Measurements from ENCODE around the gene RBBP6. TPM values are rescaled to one million over a fixed set of nuclear protein-coding genes. Genes with fewer than 3 reads are reported as not detected.

Gene RBBP6
- total RNA-seq, 1 donor from 2014 or later, result 85.3 TPM

DNA sequence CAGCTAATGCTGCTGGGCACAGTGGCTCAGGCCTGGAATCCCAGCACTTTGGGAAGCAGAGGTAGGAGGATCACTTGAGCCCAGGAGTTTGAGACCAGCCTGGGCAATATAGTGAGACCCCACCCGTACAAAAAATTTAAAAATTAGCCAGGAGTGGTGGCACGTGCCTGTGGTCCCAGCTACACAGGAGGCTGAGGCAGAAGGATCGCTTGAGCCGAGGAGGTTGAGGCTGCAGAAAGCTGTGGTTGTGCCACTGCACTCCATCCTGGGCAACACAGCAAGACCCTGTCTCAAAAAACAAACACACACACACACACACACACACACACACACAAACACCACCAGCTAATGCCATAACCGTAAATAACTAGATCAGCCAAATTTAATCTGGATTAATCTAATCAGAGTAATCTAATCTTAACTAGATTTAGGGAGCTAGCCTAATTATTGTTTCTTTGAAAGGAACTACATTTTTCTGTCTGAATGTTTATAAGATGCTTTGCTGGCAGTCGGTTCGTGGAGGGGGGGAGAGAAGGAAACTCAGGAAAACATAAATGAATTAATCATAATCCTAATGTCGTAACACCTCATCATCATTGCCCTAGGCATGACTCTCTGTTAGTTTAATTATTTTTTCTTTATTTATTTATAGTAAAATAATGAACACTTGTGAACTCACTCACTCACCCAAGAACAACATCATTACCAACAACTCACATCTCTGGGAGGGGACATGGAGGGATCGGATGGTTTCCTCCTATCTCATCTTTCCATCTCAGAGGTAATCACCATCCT lies 12.5 kb upstream of the RBBP6 start:
- ATAC-seq (ENCODE audit: low read depth), result no peak
- Mint-ChIP-seq H3K4me1 (no peaks in the 10 kb centered on the region), H3K9me3 (no peaks in the 10 kb centered on the region), H3K27me3 (peaks cover 3% of the 10 kb centered on the region), H3K36me3 (ENCODE audit: low read depth) (no peaks in the 10 kb centered on the region), H3K4me3 (no peak overlapping the region), H3K27ac (no peak overlapping the region)
- CTCF ChIA-PET, result interaction anchor here (0.6 to 1.3 kb wide), 2 partner anchors 10 to 13 kb away, joined by 3 to 4 read pairs; no protein-coding TSS in a partner anchor
- no peak for DNase-seq
- intact Hi-C loops (cut with micrococcal nuclease), result no loop called here
- POLR2A ChIA-PET, result no interaction called here
- TF ChIP-seq, protein P1, sequence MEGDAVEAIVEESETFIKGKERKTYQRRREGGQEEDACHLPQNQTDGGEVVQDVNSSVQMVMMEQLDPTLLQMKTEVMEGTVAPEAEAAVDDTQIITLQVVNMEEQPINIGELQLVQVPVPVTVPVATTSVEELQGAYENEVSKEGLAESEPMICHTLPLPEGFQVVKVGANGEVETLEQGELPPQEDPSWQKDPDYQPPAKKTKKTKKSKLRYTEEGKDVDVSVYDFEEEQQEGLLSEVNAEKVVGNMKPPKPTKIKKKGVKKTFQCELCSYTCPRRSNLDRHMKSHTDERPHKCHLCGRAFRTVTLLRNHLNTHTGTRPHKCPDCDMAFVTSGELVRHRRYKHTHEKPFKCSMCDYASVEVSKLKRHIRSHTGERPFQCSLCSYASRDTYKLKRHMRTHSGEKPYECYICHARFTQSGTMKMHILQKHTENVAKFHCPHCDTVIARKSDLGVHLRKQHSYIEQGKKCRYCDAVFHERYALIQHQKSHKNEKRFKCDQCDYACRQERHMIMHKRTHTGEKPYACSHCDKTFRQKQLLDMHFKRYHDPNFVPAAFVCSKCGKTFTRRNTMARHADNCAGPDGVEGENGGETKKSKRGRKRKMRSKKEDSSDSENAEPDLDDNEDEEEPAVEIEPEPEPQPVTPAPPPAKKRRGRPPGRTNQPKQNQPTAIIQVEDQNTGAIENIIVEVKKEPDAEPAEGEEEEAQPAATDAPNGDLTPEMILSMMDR (IDR thresholded peaks at IDR 0.05), result no peak

DNA sequence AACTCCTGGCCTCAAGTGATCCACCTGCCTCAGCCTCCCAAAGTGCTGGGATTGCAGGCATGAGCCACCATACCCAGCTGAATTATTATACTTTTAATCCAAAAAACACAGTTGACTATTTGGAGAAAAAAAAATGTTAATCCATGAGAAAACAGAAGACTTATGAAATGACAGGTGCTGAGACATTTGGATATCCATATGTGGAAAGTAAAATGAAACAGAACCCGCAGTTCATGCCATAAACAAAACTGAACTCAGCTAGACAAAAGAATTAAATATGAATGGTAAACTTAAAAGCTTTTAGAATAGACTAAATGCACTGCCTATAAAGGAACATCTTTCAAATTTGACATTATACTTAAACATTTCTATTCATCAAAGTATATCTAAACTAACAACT lies 8.2 kb upstream of the RBBP6 start:
- Mint-ChIP-seq H3K4me1 (no peaks in the 10 kb centered on the region), H3K4me3 (no peak overlapping the region), H3K36me3 (ENCODE audit: low read depth) (no peaks in the 10 kb centered on the region), H3K9me3 (no peaks in the 10 kb centered on the region), H3K27me3 (peaks cover 3% of the 10 kb centered on the region), H3K27ac (no peak overlapping the region)
- DNase-seq (no peak), ATAC-seq (ENCODE audit: low read depth) (no peak)
- intact Hi-C loops (cut with micrococcal nuclease), result no loop called here
- TF ChIP-seq, protein P1 (IDR thresholded peaks at IDR 0.05), result no peak
- POLR2A ChIA-PET, result no interaction called here
- CTCF ChIA-PET, result no interaction called here

DNA sequence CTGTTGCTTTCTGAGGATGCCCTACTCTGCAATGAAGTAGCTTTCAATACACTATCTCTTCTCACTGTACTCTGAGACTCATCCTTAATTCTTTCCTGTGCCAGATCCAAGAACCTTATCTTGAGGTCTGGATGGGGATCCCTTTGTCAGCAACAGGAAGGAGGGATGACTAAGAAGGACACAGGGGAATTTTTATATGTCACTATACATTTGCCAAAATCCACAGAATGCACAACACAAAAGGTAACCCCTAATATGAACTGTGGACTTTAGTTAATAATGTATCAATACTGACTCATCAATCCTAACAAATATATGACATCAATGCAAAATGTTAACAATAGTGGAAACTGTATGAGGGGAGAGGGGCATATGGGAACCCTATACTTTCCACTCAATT lies 4.7 kb upstream of the RBBP6 start:
- CTCF ChIA-PET, result interaction anchor here (0.6 to 2.1 kb wide), 2 partner anchors 30 to 372 kb away, joined by 4 to 5 read pairs; no protein-coding TSS in a partner anchor
- no peaks in the 10 kb centered on the region for H3K27me3 Mint-ChIP-seq
- H3K4me1 Mint-ChIP-seq, result peaks cover 5% of the 10 kb centered on the region
- H3K27ac Mint-ChIP-seq, result no peak overlapping the region
- TF ChIP-seq, protein P1 (IDR thresholded peaks at IDR 0.05), result no peak
- ATAC-seq (ENCODE audit: low read depth) (no peak), DNase-seq (no peak)
- H3K36me3 Mint-ChIP-seq (ENCODE audit: low read depth), result peaks cover 4% of the 10 kb centered on the region
- H3K4me3 Mint-ChIP-seq, result no peak overlapping the region
- POLR2A ChIA-PET, result no interaction called here
- no peaks in the 10 kb centered on the region for H3K9me3 Mint-ChIP-seq
- intact Hi-C loops (cut with micrococcal nuclease), result no loop called here

DNA sequence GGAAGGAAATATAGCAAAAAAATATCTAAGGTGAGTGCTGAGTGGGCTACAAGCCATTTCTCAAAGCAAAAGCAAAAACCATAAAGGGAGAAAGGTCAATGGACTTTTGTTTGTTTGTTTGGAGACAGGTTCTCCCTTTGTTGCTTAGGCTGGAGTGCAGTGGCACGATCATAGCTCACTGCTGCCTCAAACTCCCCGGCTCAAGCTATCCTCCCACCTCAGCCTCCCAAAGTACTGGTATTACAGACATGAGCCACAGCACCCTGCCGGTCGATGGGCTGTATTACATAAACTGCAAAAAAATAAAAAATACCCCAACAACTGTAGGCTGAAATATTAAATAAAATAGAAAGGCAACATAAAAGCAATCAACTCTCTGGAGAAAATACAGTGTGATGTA lies 3.5 kb upstream of the RBBP6 start:
- Mint-ChIP-seq H3K27ac (no peak overlapping the region), H3K36me3 (ENCODE audit: low read depth) (peaks cover 11% of the 10 kb centered on the region), H3K4me1 (peaks cover 9% of the 10 kb centered on the region), H3K9me3 (no peaks in the 10 kb centered on the region), H3K27me3 (no peaks in the 10 kb centered on the region), H3K4me3 (no peak overlapping the region)
- ATAC-seq (ENCODE audit: low read depth) (no peak), DNase-seq (no peak)
- ChIA-PET POLR2A (no interaction called here), CTCF (no interaction called here)
- intact Hi-C loops (cut with micrococcal nuclease), result no loop called here
- TF ChIP-seq, protein P1 (IDR thresholded peaks at IDR 0.05), result no peak

DNA sequence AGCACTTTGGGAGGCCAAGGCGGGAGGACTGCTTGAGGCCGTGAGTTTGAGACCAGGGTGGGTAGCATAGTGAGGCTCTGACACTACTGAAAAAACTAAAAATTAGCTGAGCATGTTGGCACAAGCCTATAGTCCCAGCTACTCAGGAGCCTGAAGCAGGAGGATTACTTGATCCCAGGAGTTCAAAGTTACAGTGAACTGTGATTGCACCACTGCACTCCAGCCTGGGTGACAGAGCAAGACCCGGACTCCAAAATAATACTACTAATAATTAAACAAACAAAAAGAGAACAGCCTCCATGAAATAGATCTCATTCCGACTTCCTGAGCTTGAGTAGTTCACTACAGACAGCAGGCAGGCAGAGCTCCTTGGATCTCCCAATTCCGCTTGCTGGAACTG lies 2.7 kb upstream of the RBBP6 start:
- TF ChIP-seq, protein P1 (IDR thresholded peaks at IDR 0.05), result no peak
- Mint-ChIP-seq H3K27ac (no peak overlapping the region), H3K4me1 (peaks cover 17% of the 10 kb centered on the region), H3K27me3 (no peaks in the 10 kb centered on the region), H3K36me3 (ENCODE audit: low read depth) (peaks cover 18% of the 10 kb centered on the region), H3K4me3 (no peak overlapping the region), H3K9me3 (no peaks in the 10 kb centered on the region)
- ChIA-PET CTCF (interaction anchor here (0.6 kb wide), 1 partner anchor 9 kb away, joined by 3 read pairs; no protein-coding TSS in a partner anchor), POLR2A (interaction anchor here (0.7 kb wide), 1 partner anchor 1202 kb away, joined by 3 read pairs; no protein-coding TSS in a partner anchor)
- ATAC-seq (ENCODE audit: low read depth), result no peak
- intact Hi-C loops (cut with micrococcal nuclease), result no loop called here
- DNase-seq, result no peak
